ENCODE measurements around the gene TCERG1L. TPM values are rescaled to one million over a fixed set of nuclear protein-coding genes. Genes with fewer than 3 reads are reported as not detected.

Gene TCERG1L
- total RNA-seq, 1 experiment from 2014 or later = not detected

DNA sequence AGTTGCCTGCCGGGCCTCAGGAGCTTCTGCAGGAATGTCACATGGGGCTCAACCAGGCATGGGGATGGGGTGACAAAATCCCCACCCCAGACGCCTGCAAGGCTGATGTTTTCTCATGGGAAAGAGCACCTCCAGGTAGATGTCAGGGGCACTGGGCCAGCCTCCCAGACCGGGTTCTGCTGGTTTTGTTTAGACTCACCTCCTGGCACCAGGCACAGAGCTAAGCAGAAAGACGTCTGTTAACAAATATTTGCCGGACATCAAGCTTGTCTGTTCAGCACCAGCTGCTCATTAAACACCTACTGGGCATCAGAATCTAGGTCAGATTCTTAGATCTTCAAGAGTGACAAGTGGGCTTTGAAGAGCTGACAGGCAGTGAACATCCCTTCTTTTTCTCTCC lies 34.9 kb upstream of the TCERG1L start:
- Histone ChIP-seq H3K4me1 (replicated peaks; ENCODE audit: insufficient read depth) (no peaks in the 10 kb centered on the region), H2AFZ (no peak overlapping the region), H3K4me2 (no peak overlapping the region), H3K4me3 (no peak overlapping the region), H3F3A (ENCODE audit: insufficient read depth, low read depth) (no peaks in the 10 kb centered on the region), H3K9me3 (ENCODE audit: insufficient read depth, low read depth) (no peaks in the 10 kb centered on the region), H3K36me3 (ENCODE audit: low read depth) (no peaks in the 10 kb centered on the region), H3K9me2 (ENCODE audit: insufficient read depth) (no peaks in the 10 kb centered on the region), H3K79me2 (ENCODE audit: low read depth) (no peaks in the 10 kb centered on the region), H4K20me1 (ENCODE audit: insufficient read depth) (no peaks in the 10 kb centered on the region), H3K27ac (no peak overlapping the region), H3K27me3 (ENCODE audit: insufficient read depth, low read depth) (peaks cover 41% of the 10 kb centered on the region)
- BruUV-seq (replicated peaks) = no TSS peak
- ChIA-PET CTCF (no interaction called here), POLR2A (ENCODE audit: unreplicated experiment) (no interaction called here)
- intact Hi-C loops (cut with micrococcal nuclease; ENCODE audit: unreplicated experiment) = no loop called here
- TF ChIP-seq CTCF (conservative IDR thresholded peaks at IDR 0.05) (no peak), EZH2 (IDR thresholded peaks at IDR 0.05; ENCODE audit: low read depth) (no peak)
- DNase-seq = no peak

DNA sequence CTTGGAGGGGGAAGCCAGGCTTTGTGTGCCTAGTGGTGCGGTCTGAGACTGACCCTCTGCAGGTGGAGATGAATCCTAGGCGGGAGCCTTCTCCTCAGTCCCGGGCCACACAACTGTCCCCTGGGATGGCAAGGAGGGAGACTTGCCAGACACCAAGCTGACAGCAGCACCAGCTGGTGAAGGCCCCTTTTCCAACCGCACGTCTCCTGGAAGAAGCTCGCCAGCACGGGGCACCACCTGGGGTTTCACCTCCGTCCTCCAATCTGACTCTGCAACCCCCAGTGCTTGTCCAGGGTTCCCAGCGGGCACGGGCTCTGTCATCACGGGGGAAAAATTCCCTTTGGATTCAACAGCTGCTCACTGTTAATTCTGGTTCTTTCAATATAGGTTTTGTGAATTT lies 34.2 kb upstream of the TCERG1L start:
- no peaks in the 10 kb centered on the region for H3K9me3 ChIP-seq (ENCODE audit: insufficient read depth, low read depth)
- POLR2A ChIA-PET (ENCODE audit: unreplicated experiment) = no interaction called here

GRCh38 chr10:131344747-131345146 lies 33.2 kb upstream of the TCERG1L start:
- Histone ChIP-seq H4K20me1 (ENCODE audit: insufficient read depth) (no peaks in the 10 kb centered on the region), H3K27me3 (ENCODE audit: insufficient read depth, low read depth) (peaks cover 32% of the 10 kb centered on the region), H2AFZ (no peak overlapping the region), H3K4me2 (no peak overlapping the region), H3K27ac (no peak overlapping the region), H3K9me3 (ENCODE audit: insufficient read depth, low read depth) (no peaks in the 10 kb centered on the region), H3K36me3 (ENCODE audit: low read depth) (no peaks in the 10 kb centered on the region), H3K4me3 (no peak overlapping the region), H3K9me2 (ENCODE audit: insufficient read depth) (no peaks in the 10 kb centered on the region), H3F3A (ENCODE audit: insufficient read depth, low read depth) (no peaks in the 10 kb centered on the region), H3K4me1 (replicated peaks; ENCODE audit: insufficient read depth) (no peaks in the 10 kb centered on the region), H3K79me2 (ENCODE audit: low read depth) (no peaks in the 10 kb centered on the region)
- intact Hi-C loops (cut with micrococcal nuclease; ENCODE audit: unreplicated experiment) = no loop called here
- ChIA-PET POLR2A (ENCODE audit: unreplicated experiment) (no interaction called here), CTCF (no interaction called here)
- DNase-seq = no peak
- no peak for TF ChIP-seq CTCF (conservative IDR thresholded peaks at IDR 0.05)
- TF ChIP-seq EZH2 (IDR thresholded peaks at IDR 0.05; ENCODE audit: low read depth) = no peak
- BruUV-seq (replicated peaks) = no TSS peak

More for the DNA sequence above, 34.2 kb upstream of the TCERG1L start:
- no peaks in the 10 kb centered on the region for H3K36me3 ChIP-seq (ENCODE audit: low read depth)
- intact Hi-C loops (cut with micrococcal nuclease; ENCODE audit: unreplicated experiment) = no loop called here
- no peak for DNase-seq
- no peak overlapping the region for H3K4me2 ChIP-seq
- BruUV-seq (replicated peaks) = no TSS peak
- no peak overlapping the region for H2AFZ ChIP-seq
- H3F3A ChIP-seq (ENCODE audit: insufficient read depth, low read depth) = no peaks in the 10 kb centered on the region
- no peaks in the 10 kb centered on the region for H3K9me2 ChIP-seq (ENCODE audit: insufficient read depth)
- TF ChIP-seq CTCF (conservative IDR thresholded peaks at IDR 0.05) (no peak), EZH2 (IDR thresholded peaks at IDR 0.05; ENCODE audit: low read depth) (no peak)
- no peaks in the 10 kb centered on the region for H4K20me1 ChIP-seq (ENCODE audit: insufficient read depth)
- H3K27ac ChIP-seq = no peak overlapping the region
- CTCF ChIA-PET = no interaction called here
- H3K79me2 ChIP-seq (ENCODE audit: low read depth) = no peaks in the 10 kb centered on the region
- no peaks in the 10 kb centered on the region for H3K4me1 ChIP-seq (replicated peaks; ENCODE audit: insufficient read depth)
- H3K27me3 ChIP-seq (ENCODE audit: insufficient read depth, low read depth) = peaks cover 38% of the 10 kb centered on the region
- H3K4me3 ChIP-seq = no peak overlapping the region

Data from PC-9 (cell line).